Renal cortex interstitium (tissue), 3 donors: ENCODE data around the gene STPG3. TPM values are rescaled to one million over a fixed set of nuclear protein-coding genes. Genes with fewer than 3 reads are reported as not detected.

Experiments
- polyA plus RNA-seq, 3 donors: library from polyadenylated mRNA; unstranded; fragments of 120-200 nt; gene quantifications; one replicate each; pipeline ENCODE4 v1.2.1, GENCODE V29; 2013; ENCODE audit not compliant: insufficient read length in 3 of 3

STPG3 gene
- polyA plus RNA-seq, 3 donors: 2.2 to 4.2 (median 2.6) TPM

Other genes with a start within 250 kb of the STPG3 start
- 10 to 100 TPM; 43.4 to 66.6 (median 61.6) TPM for gene ABCA2, start 223.0 kb upstream of the STPG3 start, polyA plus RNA-seq
- under 1 TPM; 0.07 to 0.15 (median 0.12) TPM for gene FUT7, start 219.2 kb upstream of the STPG3 start, polyA plus RNA-seq
- 10 to 100 TPM; 12.9 to 38.4 (median 31.5) TPM for gene NPDC1, start 205.1 kb upstream of the STPG3 start, polyA plus RNA-seq
- 1 to 10 TPM; 4.3 to 5.3 (median 4.7) TPM for gene ENTPD2, start 197.2 kb upstream of the STPG3 start, polyA plus RNA-seq
- 1 to 10 TPM; 6.6 to 9.2 (median 6.8) TPM for gene SAPCD2, start 180.7 kb upstream of the STPG3 start, polyA plus RNA-seq
- gene UAP1L1, start 173.8 kb upstream of the STPG3 start, polyA plus RNA-seq: 1 to 10 TPM; 4.9 to 9.2 (median 5.7) TPM
- 10 to 100 TPM; 46.1 to 62.1 (median 55.3) TPM for gene MAN1B1, start 164.3 kb upstream of the STPG3 start, polyA plus RNA-seq
- gene DPP7, start 136.6 kb upstream of the STPG3 start, polyA plus RNA-seq: 10 to 100 TPM; 15.2 to 30.6 (median 24.7) TPM
- under 1 TPM in 1 of 3 donors, not detected in 2; 0.34 TPM for gene GRIN1, start 112.1 kb upstream of the STPG3 start, polyA plus RNA-seq
- under 1 TPM in 1 of 3 donors, not detected in 2; 0.14 TPM for gene LRRC26, start 81.2 kb upstream of the STPG3 start, polyA plus RNA-seq
- not detected for gene TMEM210, start 79.2 kb upstream of the STPG3 start, polyA plus RNA-seq
- gene ANAPC2, start 62.7 kb upstream of the STPG3 start, polyA plus RNA-seq: 10 to 100 TPM; 35.5 to 56.7 (median 49.2) TPM
- 10 to 100 TPM; 36.9 to 62.9 (median 49.8) TPM for gene SSNA1, start 62.6 kb upstream of the STPG3 start, polyA plus RNA-seq
- 10 to 100 TPM; 14.8 to 17.3 (median 16.4) TPM for gene TPRN, start 50.5 kb upstream of the STPG3 start, polyA plus RNA-seq
- gene TMEM203, start 45.6 kb upstream of the STPG3 start, polyA plus RNA-seq: 10 to 100 TPM; 40.2 to 46.4 (median 42.7) TPM
- 10 to 100 TPM in 2 of 3 donors, 1 to 10 TPM in 1; 8.2 to 15.1 (median 14.2) TPM for gene NDOR1, start 45.6 kb upstream of the STPG3 start, polyA plus RNA-seq
- 10 to 100 TPM in 2 of 3 donors, 1 to 10 TPM in 1; 6.0 to 13.3 (median 13.2) TPM for gene RNF208, start 29.0 kb upstream of the STPG3 start, polyA plus RNA-seq
- 10 to 100 TPM in 2 of 3 donors, 1 to 10 TPM in 1; 8.5 to 13.9 (median 12.8) TPM for gene CYSRT1, start 26.1 kb upstream of the STPG3 start, polyA plus RNA-seq
- gene RNF224, start 23.8 kb upstream of the STPG3 start, polyA plus RNA-seq: 10 to 100 TPM in 2 of 3 donors, 1 to 10 TPM in 1; 7.9 to 15.2 (median 12.0) TPM
- 10 to 100 TPM in 2 of 3 donors, 1 to 10 TPM in 1; 5.0 to 13.8 (median 11.6) TPM for gene SLC34A3, start 20.4 kb upstream of the STPG3 start, polyA plus RNA-seq
- gene TUBB4B, start 10.0 kb upstream of the STPG3 start, polyA plus RNA-seq: 100 to 1,000 TPM; 331 to 492 (median 358) TPM
- 10 to 100 TPM; 49.8 to 62.2 (median 55.2) TPM for gene NELFB, start 4.0 kb downstream of the STPG3 start, polyA plus RNA-seq
- 1 to 10 TPM; 4.4 to 8.9 (median 6.3) TPM for gene TOR4A, start 26.4 kb downstream of the STPG3 start, polyA plus RNA-seq
- gene NRARP, start 51.0 kb downstream of the STPG3 start, polyA plus RNA-seq: 1 to 10 TPM; 6.8 to 9.0 (median 7.7) TPM
- gene EXD3, start 171.9 kb downstream of the STPG3 start, polyA plus RNA-seq: 10 to 100 TPM; 12.0 to 35.4 (median 16.6) TPM
- 10 to 100 TPM in 1 of 3 donors, 1 to 10 TPM in 2; 4.8 to 15.9 (median 6.0) TPM for gene NOXA1, start 172.1 kb downstream of the STPG3 start, polyA plus RNA-seq
- gene ENTPD8, start 190.1 kb downstream of the STPG3 start, polyA plus RNA-seq: under 1 TPM; 0.14 to 0.68 (median 0.63) TPM
- gene NSMF, start 208.0 kb downstream of the STPG3 start, polyA plus RNA-seq: 10 to 100 TPM; 52.9 to 57.8 (median 56.5) TPM